Activated naive CD8-positive, alpha-beta T cell treated with anti-CD3 and anti-CD28 coated beads, Interleukin-2, amount 50 U/mL, for 16 hours (primary cell): ENCODE results near the gene ZNF426.
"Not testable (repeated sequence)": the region's sequence is repeated elsewhere in the genome, so short reads cannot be mapped to it uniquely, and the experiment has no call there.

Source experiments
- DNase-seq: peaks from one replicate; pipeline ENCODE4 v3.0.0-alpha.2; 2020; ENCODE audit warnings: low read depth, low spot score

Gene ZNF426

DNA sequence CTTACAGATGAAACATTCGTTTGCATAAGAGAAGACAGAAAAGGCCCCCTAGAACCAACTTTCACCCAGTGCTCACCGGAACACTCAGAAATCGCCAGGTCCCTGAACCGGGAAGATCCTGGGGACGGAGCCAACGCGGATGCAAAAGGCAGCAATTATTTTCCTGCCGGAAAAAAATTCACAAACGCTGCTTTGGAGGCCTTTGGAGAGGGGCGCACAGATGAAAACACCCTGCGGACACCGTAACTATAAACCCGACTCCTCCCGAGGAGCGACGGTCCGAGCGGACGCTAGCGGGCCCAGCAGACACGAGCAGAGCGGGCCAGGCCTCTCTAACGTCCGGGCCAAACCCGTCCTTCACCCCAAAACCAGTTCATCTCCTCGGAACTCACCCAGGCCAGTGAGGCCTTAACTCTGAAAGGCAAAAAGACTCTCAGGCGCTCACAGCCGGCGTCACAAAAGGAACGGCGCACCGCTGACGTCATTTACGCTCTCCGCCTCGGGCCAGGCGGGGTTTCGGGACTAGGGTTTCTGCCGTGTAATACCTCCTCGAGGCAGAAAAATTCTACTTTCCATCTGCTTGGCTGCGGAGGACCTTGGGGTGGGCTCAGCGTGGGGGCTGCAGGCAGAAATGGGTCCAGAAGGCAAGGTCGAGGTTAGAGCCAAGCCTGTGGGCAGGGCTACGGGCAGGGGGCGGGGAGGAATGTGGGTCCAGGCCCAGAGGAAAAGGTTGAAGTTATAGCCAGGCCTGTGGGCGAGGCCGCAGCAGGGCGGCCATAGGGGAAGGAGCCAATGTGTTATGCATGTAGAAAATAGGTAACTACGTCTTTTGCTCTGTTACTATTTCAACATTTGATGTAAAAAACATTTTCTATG is at the start of gene ZNF426:
TSS of gene ZNF426 (minus strand) at position 463 of the 876 bp plus-strand sequence. CDS start 2,413 bp downstream, outside the sequence.
- DNase-seq: peak; percentile 74

DNA sequence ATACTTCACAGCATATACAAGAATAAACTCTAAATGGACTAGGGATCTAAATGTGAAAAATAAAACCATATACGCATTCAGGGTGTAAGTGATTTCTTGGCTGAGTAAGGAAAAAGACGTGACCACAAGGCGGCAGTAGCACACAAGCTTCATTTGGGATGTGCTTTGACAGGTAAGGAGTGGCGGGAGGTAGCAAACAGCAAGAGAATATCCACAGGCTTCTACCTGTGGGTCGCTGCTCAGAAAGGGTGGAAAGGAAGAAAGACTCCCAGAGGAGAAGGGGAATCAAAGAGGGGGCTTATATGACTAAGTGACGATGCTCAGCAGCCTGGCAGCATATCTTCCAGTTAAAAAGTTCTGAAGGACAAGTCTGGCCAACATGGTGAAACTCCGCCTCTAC is 48.3 kb upstream of the ZNF426 start:
- peak; percentile 50 for DNase-seq

DNA sequence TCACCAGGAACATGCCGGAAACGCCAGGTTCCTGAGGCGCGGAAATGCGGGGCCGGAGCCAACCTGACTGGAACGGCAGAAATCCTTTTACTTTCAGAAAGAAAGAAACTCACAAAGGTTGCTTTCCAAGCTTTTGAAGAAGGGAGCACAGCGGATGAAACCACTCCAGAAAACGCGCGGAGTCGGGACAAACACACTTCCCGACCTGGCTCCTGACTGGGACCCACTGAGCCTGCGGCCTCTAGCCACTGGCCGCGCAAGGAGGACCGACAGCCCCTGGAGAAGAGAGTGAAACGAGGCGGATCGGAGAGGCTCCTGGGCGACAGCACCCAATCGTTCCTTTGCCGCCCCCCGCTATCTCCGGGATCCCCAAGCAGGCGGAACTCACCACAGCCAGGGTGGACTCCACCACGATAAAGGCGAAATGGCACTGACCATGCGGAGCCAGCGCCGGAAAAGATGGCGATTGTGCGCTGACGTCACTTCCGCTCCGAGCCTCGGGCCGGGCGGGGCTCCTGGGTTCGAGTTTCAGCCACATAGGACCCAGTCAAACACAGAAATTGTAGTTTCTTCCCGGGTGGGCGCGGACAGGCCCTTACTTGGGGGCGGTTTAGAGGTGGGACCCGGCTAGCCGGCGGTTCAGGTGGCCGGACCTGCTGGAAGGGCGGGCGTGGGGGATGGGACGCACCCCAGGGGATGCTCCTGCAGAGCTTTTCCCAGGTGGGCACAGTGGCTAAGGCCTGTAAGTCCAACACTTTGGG is 45.8 kb upstream of the ZNF426 start, which contains the start of gene ZNF121:
TSS of gene ZNF121 (minus strand) at position 432 of the 761 bp plus-strand sequence. CDS start 16,407 bp downstream, outside the sequence.
- peak; percentile 55 for DNase-seq

- not testable (repeated sequence) for DNase-seq
Observed at GRCh38 chr19:9582081-9582725, 43.8 kb upstream of the ZNF426 start.

- no peak for DNase-seq
Observed at GRCh38 chr19:9580728-9581127, 42.3 kb upstream of the ZNF426 start.

DNA sequence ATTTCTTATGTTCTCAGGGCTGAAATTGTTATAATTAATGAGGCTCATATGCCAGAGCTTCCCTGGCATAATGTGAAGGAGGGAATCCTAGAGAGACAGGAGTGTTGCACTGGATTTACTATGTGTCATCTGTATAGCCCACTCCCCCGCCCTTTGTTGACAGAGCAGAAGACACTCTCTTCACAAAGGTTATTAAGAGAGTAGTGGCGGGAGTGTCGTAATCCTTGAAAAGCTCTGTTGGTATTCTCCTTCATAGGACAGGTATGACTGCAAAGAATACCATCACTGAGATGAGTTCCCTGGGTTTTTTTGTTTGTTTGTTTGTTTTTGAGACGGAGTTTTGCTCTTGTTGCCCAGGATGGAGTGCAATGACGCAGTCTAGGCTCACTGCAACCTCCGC is 31.8 kb upstream of the ZNF426 start:
- no peak for DNase-seq

DNA sequence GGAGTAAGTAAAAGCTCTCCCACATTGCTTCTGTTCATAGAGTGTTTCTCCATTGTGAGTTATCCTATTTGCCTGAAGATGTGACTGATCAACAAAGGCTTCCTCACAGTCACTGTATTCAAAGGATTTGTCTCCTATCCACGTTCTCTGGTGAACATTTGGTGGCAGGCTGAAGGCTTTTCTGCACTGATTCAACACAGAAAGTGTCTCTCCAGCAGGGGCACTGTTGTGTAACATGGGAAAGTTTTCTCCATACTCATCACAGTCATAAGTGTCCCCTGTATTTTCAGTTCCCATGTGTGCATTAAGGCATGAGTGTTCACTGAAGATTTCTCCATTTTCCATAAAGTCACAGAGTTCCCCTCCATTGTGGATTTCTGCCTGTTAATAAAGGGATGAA is 28.3 kb upstream of the ZNF426 start:
- DNase-seq: no peak

DNA sequence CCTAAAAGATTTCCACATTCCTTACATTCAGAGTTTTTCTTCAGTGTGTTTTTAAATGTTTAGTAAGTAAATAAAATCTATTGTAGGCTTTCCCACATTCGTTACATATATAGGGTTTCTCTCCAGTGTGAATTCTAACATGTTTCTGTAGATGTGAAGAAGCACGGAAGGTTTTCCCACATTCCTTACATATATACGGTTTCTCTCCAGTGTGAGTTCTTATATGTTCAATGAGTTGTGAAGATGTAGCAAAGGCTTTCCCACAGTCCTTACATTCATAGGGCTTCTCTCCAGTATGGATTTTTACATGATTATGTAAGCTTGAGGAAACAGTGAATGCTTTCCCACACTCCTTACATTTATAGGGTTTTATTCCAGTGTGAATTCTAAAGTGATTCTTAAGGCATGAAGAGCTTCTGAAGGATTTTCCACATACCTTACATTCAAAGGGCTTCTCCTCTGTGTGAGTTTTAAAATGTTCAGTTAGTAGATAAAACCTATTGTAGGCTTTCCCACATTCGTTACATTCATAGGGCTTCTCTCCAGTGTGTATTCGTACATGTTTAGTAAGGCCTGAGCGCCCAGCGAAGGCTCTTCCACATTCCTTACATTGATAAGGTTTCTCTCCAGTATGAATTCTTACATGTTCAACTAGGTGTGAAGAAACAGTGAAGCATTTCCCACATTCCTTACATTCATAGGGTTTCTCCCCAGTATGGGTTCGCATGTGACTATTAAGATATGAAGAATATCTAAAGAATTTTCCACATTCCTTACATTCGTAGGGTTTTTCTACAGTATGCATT is 27.7 kb upstream of the ZNF426 start:
- DNase-seq: no peak

GRCh38 chr19:9552536-9553274 is 14.3 kb upstream of the ZNF426 start:
- no peak for DNase-seq

- no peak for DNase-seq
Observed at GRCh38 chr19:9547870-9548269, 9.4 kb upstream of the ZNF426 start.

- DNase-seq: not testable (repeated sequence)
Observed at GRCh38 chr19:9541281-9541680, 2.8 kb upstream of the ZNF426 start.

DNA sequence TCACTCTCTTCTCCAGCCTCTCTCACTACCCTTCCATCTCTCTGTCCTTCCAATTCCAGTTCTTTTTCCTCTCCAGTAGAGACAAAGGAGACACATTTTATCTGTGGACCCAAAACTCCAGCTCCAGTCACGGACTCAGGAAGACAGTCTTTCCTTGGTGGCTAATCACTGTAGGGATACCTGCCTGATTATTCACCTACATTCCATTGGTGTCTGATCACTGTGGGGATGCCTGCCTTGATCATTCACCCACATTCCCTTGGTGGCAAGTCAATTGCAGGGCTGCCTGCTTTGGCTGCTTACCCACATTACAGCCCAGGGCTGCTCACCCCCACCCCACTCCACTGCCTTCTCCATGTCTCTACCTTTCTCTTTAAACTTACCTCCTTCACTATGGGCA is 1.5 kb upstream of the ZNF426 start:
- DNase-seq: not testable (repeated sequence)

GRCh38 chr19:9539201-9539600 is 756 bp upstream of the ZNF426 start:
- DNase-seq: not testable (repeated sequence)

- no peak for DNase-seq
Observed at GRCh38 chr19:9535934-9536333, 2.5 kb downstream of the ZNF426 start.

- no peak for DNase-seq
Observed at GRCh38 chr19:9531933-9532332, 6.5 kb downstream of the ZNF426 start.

GRCh38 chr19:9528757-9529336 is 9.6 kb downstream of the ZNF426 start:
- no peak for DNase-seq

DNA sequence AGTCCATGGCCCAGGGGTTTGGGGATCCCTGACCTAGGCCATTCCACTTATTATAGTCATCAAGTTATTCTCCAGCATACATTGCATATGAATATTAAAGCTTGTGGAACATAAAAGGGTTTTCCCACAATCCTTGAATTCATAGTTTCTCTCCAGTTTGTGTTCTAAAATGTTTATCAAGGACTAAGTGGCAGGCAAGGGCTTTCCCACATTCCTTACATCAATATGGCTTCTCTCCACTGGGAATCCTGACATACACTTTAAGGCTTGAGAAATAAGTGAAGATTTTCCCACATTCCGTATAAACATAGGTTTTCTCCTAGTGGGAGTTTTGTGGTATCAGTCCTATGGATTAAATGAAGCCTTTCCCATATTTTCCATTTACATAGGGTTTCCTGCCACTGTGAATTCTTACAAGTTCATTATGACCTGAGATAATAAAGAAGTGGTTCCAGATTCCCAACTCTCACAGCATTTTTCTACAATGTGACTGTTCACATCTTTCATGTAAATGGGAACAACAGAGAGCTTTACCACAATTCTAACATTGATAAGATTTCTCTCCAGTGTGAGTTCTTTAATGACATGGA is 14.5 kb downstream of the ZNF426 start:
- no peak for DNase-seq

- no peak for DNase-seq
Observed at GRCh38 chr19:9507285-9507684, 31.2 kb downstream of the ZNF426 start.

DNA sequence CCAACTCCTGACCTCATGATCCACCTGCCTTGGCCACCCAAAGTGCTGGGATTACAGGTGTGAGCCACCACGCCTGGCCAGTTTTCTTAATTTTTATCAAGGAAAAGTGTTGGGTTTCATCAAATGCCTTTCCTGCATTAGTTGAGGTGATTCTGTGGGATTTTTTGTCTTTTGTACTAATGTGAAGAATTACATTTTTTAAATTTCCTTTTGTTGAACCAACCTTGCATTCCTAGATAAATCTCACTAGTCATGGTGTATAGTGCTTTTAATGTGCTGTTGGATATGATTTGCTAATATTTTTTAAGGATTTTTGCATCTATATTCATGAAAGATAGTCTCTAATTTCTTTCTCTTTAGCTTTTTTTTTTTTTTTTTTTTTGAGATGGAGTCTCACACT is 37.6 kb downstream of the ZNF426 start:
- DNase-seq: no peak
